ENCODE data around the gene FAM200B.
A peak's percentile ranks its signal among the peaks of the same experiment; 100 is the strongest.

Gene FAM200B

GRCh38 chr4:15681372-15682241, at the start of gene FAM200B:
Gene FAM200B (plus strand): TSS chr4:15681827. CDS start chr4:15686978, 5,151 bp downstream.
- Histone ChIP-seq H3K27me3 (ENCODE audit: insufficient read depth, low read length) (no peaks in the 10 kb centered on the region), H3F3A (ENCODE audit: insufficient read depth, low read length) (no peaks in the 10 kb centered on the region), H3K4me3 (ENCODE audit: low read depth, low read length, poor library complexity, severe bottlenecking) (peak within 1 kb of the TSS; percentile 99), H4K20me1 (ENCODE audit: insufficient read depth, low read length) (no peaks in the 10 kb centered on the region), H3K9me3 (ENCODE audit: low read length) (no peaks in the 10 kb centered on the region), H2AFZ (ENCODE audit: low read length) (no peak within 1 kb of the TSS), H3K36me3 (ENCODE audit: insufficient read depth, low read length) (peaks cover 8% of the 10 kb centered on the region; the same call in 1 of the 2 replicates), H3K9me2 (ENCODE audit: low read depth, low read length) (no peaks in the 10 kb centered on the region), H3K27ac (ENCODE audit: low read depth, low read length, poor library complexity, severe bottlenecking) (peak within 1 kb of the TSS; percentile 78), H3K79me2 (ENCODE audit: insufficient read depth, low read length) (peaks cover 37% of the 10 kb centered on the region), H3K9ac (ENCODE audit: low read length) (peak within 1 kb of the TSS; percentile 99), H3K4me2 (ENCODE audit: low read length) (peak within 1 kb of the TSS; percentile 80), H3K4me1 (ENCODE audit: insufficient read depth, low read length, severe bottlenecking) (peaks cover 32% of the 10 kb centered on the region)
- TF ChIP-seq, protein P1, sequence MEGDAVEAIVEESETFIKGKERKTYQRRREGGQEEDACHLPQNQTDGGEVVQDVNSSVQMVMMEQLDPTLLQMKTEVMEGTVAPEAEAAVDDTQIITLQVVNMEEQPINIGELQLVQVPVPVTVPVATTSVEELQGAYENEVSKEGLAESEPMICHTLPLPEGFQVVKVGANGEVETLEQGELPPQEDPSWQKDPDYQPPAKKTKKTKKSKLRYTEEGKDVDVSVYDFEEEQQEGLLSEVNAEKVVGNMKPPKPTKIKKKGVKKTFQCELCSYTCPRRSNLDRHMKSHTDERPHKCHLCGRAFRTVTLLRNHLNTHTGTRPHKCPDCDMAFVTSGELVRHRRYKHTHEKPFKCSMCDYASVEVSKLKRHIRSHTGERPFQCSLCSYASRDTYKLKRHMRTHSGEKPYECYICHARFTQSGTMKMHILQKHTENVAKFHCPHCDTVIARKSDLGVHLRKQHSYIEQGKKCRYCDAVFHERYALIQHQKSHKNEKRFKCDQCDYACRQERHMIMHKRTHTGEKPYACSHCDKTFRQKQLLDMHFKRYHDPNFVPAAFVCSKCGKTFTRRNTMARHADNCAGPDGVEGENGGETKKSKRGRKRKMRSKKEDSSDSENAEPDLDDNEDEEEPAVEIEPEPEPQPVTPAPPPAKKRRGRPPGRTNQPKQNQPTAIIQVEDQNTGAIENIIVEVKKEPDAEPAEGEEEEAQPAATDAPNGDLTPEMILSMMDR (IDR thresholded peaks at IDR 0.05; ENCODE audit: low read length), result no peak
- no peak for TF ChIP-seq EZH2 (IDR thresholded peaks at IDR 0.05; ENCODE audit: borderline replicate concordance, low read length)

- H3K4me3 ChIP-seq (ENCODE audit: low read depth, low read length, poor library complexity, severe bottlenecking), result no peak overlapping the region
- H3F3A ChIP-seq (ENCODE audit: insufficient read depth, low read length), result no peaks in the 10 kb centered on the region
- H3K36me3 ChIP-seq (ENCODE audit: insufficient read depth, low read length), result peaks cover 17% of the 10 kb centered on the region; the same call in 1 of the 2 replicates
- no peak overlapping the region for H3K4me2 ChIP-seq (ENCODE audit: low read length)
- H3K9me3 ChIP-seq (ENCODE audit: low read length), result no peaks in the 10 kb centered on the region
- H4K20me1 ChIP-seq (ENCODE audit: insufficient read depth, low read length), result no peaks in the 10 kb centered on the region
- no peak for TF ChIP-seq EZH2 (IDR thresholded peaks at IDR 0.05; ENCODE audit: borderline replicate concordance, low read length)
- TF ChIP-seq, protein P1 (IDR thresholded peaks at IDR 0.05; ENCODE audit: low read length), result no peak
- H2AFZ ChIP-seq (ENCODE audit: low read length), result no peak overlapping the region
- H3K4me1 ChIP-seq (ENCODE audit: insufficient read depth, low read length, severe bottlenecking), result no peaks in the 10 kb centered on the region
- H3K27ac ChIP-seq (ENCODE audit: low read depth, low read length, poor library complexity, severe bottlenecking), result no peak overlapping the region
- H3K9ac ChIP-seq (ENCODE audit: low read length), result no peak overlapping the region
- no peaks in the 10 kb centered on the region for H3K79me2 ChIP-seq (ENCODE audit: insufficient read depth, low read length)
- H3K27me3 ChIP-seq (ENCODE audit: insufficient read depth, low read length), result no peaks in the 10 kb centered on the region
- no peaks in the 10 kb centered on the region for H3K9me2 ChIP-seq (ENCODE audit: low read depth, low read length)
Observed at GRCh38 chr4:15636818-15637217, 44.8 kb upstream of the FAM200B start.

GRCh38 chr4:15638418-15638817, 43.2 kb upstream of the FAM200B start:
- no peaks in the 10 kb centered on the region for H3K9me3 ChIP-seq (ENCODE audit: low read length)
- no peaks in the 10 kb centered on the region for H3F3A ChIP-seq (ENCODE audit: insufficient read depth, low read length)
- TF ChIP-seq, protein P1 (IDR thresholded peaks at IDR 0.05; ENCODE audit: low read length), result no peak
- H3K9me2 ChIP-seq (ENCODE audit: low read depth, low read length), result no peaks in the 10 kb centered on the region
- H3K9ac ChIP-seq (ENCODE audit: low read length), result no peak overlapping the region
- H3K4me2 ChIP-seq (ENCODE audit: low read length), result no peak overlapping the region
- H4K20me1 ChIP-seq (ENCODE audit: insufficient read depth, low read length), result no peaks in the 10 kb centered on the region
- no peak overlapping the region for H3K27ac ChIP-seq (ENCODE audit: low read depth, low read length, poor library complexity, severe bottlenecking)
- no peak overlapping the region for H2AFZ ChIP-seq (ENCODE audit: low read length)
- no peaks in the 10 kb centered on the region for H3K27me3 ChIP-seq (ENCODE audit: insufficient read depth, low read length)
- no peaks in the 10 kb centered on the region for H3K4me1 ChIP-seq (ENCODE audit: insufficient read depth, low read length, severe bottlenecking)
- peaks cover 13% of the 10 kb centered on the region; the same call in 1 of the 2 replicates for H3K36me3 ChIP-seq (ENCODE audit: insufficient read depth, low read length)
- H3K4me3 ChIP-seq (ENCODE audit: low read depth, low read length, poor library complexity, severe bottlenecking), result no peak overlapping the region
- H3K79me2 ChIP-seq (ENCODE audit: insufficient read depth, low read length), result no peaks in the 10 kb centered on the region

Measured in OCI-LY1 (cell line).